ENCODE results near the gene ARHGDIA. TPM values are rescaled to one million over a fixed set of nuclear protein-coding genes. Genes with fewer than 3 reads are reported as not detected.

The ARHGDIA gene
- total RNA-seq, 1 experiment from 2014 or later, result 667 TPM

DNA sequence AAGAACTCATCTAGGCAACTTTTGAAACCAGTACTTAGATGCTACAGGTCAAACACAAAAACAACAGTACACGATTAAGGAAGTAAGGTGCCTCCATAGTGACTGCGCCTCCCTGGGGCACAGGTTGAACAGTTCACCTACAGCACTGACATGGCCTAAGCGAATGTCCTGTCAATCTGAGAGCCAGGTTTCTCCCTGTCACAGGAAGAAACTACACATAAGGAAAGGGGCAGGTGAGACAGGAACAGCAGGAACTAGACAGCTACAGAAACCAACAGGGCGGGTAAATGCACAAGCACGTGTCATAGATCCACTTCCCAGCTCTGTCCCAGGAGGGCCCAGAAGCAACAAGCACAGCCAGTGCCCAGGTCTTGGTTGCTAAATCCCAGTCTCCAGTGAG lies 8.0 kb upstream of the ARHGDIA start:
- Histone ChIP-seq H3K27me3 (replicated peaks; ENCODE audit: insufficient read depth, low read depth, low read length, poor library complexity) (no peaks in the 10 kb centered on the region), H3K27ac (ENCODE audit: low read depth, low read length, poor library complexity, severe bottlenecking) (no peak overlapping the region), H3K4me3 (ENCODE audit: low read depth, low read length, poor library complexity, severe bottlenecking) (no peak overlapping the region), H3K4me1 (ENCODE audit: insufficient read depth, low read length, poor library complexity, severe bottlenecking) (no peaks in the 10 kb centered on the region), H3K9me3 (ENCODE audit: low read depth, low read length, poor library complexity, severe bottlenecking) (no peaks in the 10 kb centered on the region), H3K36me3 (ENCODE audit: insufficient read depth, low read length, poor library complexity, severe bottlenecking) (peaks cover 46% of the 10 kb centered on the region)
- TF ChIP-seq, protein P1, sequence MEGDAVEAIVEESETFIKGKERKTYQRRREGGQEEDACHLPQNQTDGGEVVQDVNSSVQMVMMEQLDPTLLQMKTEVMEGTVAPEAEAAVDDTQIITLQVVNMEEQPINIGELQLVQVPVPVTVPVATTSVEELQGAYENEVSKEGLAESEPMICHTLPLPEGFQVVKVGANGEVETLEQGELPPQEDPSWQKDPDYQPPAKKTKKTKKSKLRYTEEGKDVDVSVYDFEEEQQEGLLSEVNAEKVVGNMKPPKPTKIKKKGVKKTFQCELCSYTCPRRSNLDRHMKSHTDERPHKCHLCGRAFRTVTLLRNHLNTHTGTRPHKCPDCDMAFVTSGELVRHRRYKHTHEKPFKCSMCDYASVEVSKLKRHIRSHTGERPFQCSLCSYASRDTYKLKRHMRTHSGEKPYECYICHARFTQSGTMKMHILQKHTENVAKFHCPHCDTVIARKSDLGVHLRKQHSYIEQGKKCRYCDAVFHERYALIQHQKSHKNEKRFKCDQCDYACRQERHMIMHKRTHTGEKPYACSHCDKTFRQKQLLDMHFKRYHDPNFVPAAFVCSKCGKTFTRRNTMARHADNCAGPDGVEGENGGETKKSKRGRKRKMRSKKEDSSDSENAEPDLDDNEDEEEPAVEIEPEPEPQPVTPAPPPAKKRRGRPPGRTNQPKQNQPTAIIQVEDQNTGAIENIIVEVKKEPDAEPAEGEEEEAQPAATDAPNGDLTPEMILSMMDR (conservative IDR thresholded peaks at IDR 0.05; ENCODE audit: low read depth, low read length), result no peak
- TF ChIP-seq EZH2 (IDR thresholded peaks at IDR 0.05; ENCODE audit: borderline replicate concordance, low read depth, low read length, poor library complexity, severe bottlenecking), result no peak
- DNase-seq (ENCODE audit: low spot score), result no peak
- BruUV-seq (replicated peaks), result no TSS peak
- intact Hi-C loops (cut with micrococcal nuclease; ENCODE audit: unreplicated experiment), result no loop called here
- ChIA-PET POLR2A (ENCODE audit: low non-redundant PET) (interaction anchor here (0.5 kb wide), 1 partner anchor 17 kb away, joined by 4 read pairs; no protein-coding TSS in a partner anchor), CTCF (no interaction called here)

GRCh38 chr17:81878294-81878693 lies 7.2 kb upstream of the ARHGDIA start:
- Histone ChIP-seq H3K27ac (ENCODE audit: low read depth, low read length, poor library complexity, severe bottlenecking) (no peak overlapping the region), H3K4me3 (ENCODE audit: low read depth, low read length, poor library complexity, severe bottlenecking) (no peak overlapping the region), H3K9me3 (ENCODE audit: low read depth, low read length, poor library complexity, severe bottlenecking) (no peaks in the 10 kb centered on the region), H3K36me3 (ENCODE audit: insufficient read depth, low read length, poor library complexity, severe bottlenecking) (peaks cover 40% of the 10 kb centered on the region), H3K4me1 (ENCODE audit: insufficient read depth, low read length, poor library complexity, severe bottlenecking) (no peaks in the 10 kb centered on the region), H3K27me3 (replicated peaks; ENCODE audit: insufficient read depth, low read depth, low read length, poor library complexity) (no peaks in the 10 kb centered on the region)
- DNase-seq (ENCODE audit: low spot score), result no peak
- BruUV-seq (replicated peaks), result no TSS peak
- TF ChIP-seq, protein P1 (conservative IDR thresholded peaks at IDR 0.05; ENCODE audit: low read depth, low read length), result no peak
- no peak for TF ChIP-seq EZH2 (IDR thresholded peaks at IDR 0.05; ENCODE audit: borderline replicate concordance, low read depth, low read length, poor library complexity, severe bottlenecking)
- POLR2A ChIA-PET (ENCODE audit: low non-redundant PET), result no interaction called here
- CTCF ChIA-PET, result no interaction called here
- intact Hi-C loops (cut with micrococcal nuclease; ENCODE audit: unreplicated experiment), result no loop called here

DNA sequence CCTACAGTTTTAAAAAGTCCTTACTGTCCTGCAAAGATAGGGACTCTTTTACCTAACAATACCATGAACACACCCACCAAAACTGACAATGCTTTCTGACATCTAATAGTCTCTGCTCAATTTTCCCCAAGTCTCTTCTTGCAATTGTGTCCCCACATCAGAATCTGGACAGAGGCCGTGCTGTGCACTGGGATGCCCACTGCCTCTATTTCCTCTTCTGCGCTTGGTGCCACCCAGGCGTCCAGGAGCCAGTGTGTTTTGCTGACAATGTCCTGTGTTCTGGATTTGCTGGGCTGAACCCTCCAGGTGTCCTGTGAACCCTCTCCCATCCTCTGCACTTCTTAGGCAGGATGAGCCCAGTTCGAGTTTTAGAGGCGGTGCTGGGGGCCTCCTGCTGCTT lies 6.4 kb upstream of the ARHGDIA start:
- Histone ChIP-seq H3K27me3 (replicated peaks; ENCODE audit: insufficient read depth, low read depth, low read length, poor library complexity) (no peaks in the 10 kb centered on the region), H3K36me3 (ENCODE audit: insufficient read depth, low read length, poor library complexity, severe bottlenecking) (peaks cover 37% of the 10 kb centered on the region), H3K9me3 (ENCODE audit: low read depth, low read length, poor library complexity, severe bottlenecking) (no peaks in the 10 kb centered on the region), H3K27ac (ENCODE audit: low read depth, low read length, poor library complexity, severe bottlenecking) (no peak overlapping the region), H3K4me1 (ENCODE audit: insufficient read depth, low read length, poor library complexity, severe bottlenecking) (peaks cover 4% of the 10 kb centered on the region), H3K4me3 (ENCODE audit: low read depth, low read length, poor library complexity, severe bottlenecking) (no peak overlapping the region)
- TF ChIP-seq, protein P1 (conservative IDR thresholded peaks at IDR 0.05; ENCODE audit: low read depth, low read length), result no peak
- TF ChIP-seq EZH2 (IDR thresholded peaks at IDR 0.05; ENCODE audit: borderline replicate concordance, low read depth, low read length, poor library complexity, severe bottlenecking), result no peak
- CTCF ChIA-PET, result no interaction called here
- no TSS peak for BruUV-seq (replicated peaks)
- POLR2A ChIA-PET (ENCODE audit: low non-redundant PET), result no interaction called here
- intact Hi-C loops (cut with micrococcal nuclease; ENCODE audit: unreplicated experiment), result no loop called here
- no peak for DNase-seq (ENCODE audit: low spot score)

Measured in A673 (cell line).